ENCODE measurements around the gene HBG2. TPM values are rescaled to one million over a fixed set of nuclear protein-coding genes. Genes with fewer than 3 reads are reported as not detected.

HBG2 gene
- total and polyA plus RNA-seq, 2 experiments from 2014 or later: not detected

- WGBS (ENCODE audit: low lambda C conversion rate, missing lambda C conversion rate): 82% methylated on average over 1 of the region's 1 CpG
- H3K27me3 ChIP-seq: no peaks in the 10 kb centered on the region
- H3K9me3 ChIP-seq (ENCODE audit: low read depth): no peaks in the 10 kb centered on the region
- no peak overlapping the region for H3K27ac ChIP-seq
- H3K4me1 ChIP-seq (ENCODE audit: insufficient read depth): no peaks in the 10 kb centered on the region
- no peaks in the 10 kb centered on the region for H3K79me2 ChIP-seq
- no peaks in the 10 kb centered on the region for H3K9me2 ChIP-seq (replicated peaks; ENCODE audit: insufficient read depth)
- H3K36me3 ChIP-seq (replicated peaks; ENCODE audit: insufficient read depth, low read depth): no peaks in the 10 kb centered on the region
- H2AFZ ChIP-seq: no peak overlapping the region
- H4K20me1 ChIP-seq (ENCODE audit: insufficient read depth, poor library complexity, severe bottlenecking): no peaks in the 10 kb centered on the region
- no peak for DNase-seq (ENCODE audit: low spot score)
- no peak overlapping the region for H3K4me3 ChIP-seq
- no peak overlapping the region for H3K4me2 ChIP-seq
- TF ChIP-seq CTCF (IDR thresholded peaks at IDR 0.05; ENCODE audit: poor library complexity): no peak
- TF ChIP-seq EZH2phosphoT487 (IDR thresholded peaks at IDR 0.05; ENCODE audit: low read depth, severe bottlenecking, unreplicated experiment): no peak
- TF ChIP-seq EZH2 (IDR thresholded peaks at IDR 0.05; ENCODE audit: borderline replicate concordance): no peak
These were observed 25.2 kb downstream of the HBG2 start for GRCh38 chr11:5229356-5229755.

GRCh38 chr11:5228124-5228523 lies 26.5 kb downstream of the HBG2 start:
- Histone ChIP-seq H3K4me2 (no peak overlapping the region), H3K9me2 (replicated peaks; ENCODE audit: insufficient read depth) (no peaks in the 10 kb centered on the region), H3K27me3 (no peaks in the 10 kb centered on the region), H3K79me2 (no peaks in the 10 kb centered on the region), H3K4me1 (ENCODE audit: insufficient read depth) (no peaks in the 10 kb centered on the region), H3K27ac (no peak overlapping the region), H3K9me3 (ENCODE audit: low read depth) (no peaks in the 10 kb centered on the region), H3K36me3 (replicated peaks; ENCODE audit: insufficient read depth, low read depth) (no peaks in the 10 kb centered on the region), H3K4me3 (no peak overlapping the region), H2AFZ (no peak overlapping the region), H4K20me1 (ENCODE audit: insufficient read depth, poor library complexity, severe bottlenecking) (no peaks in the 10 kb centered on the region)
- no peak for TF ChIP-seq CTCF (IDR thresholded peaks at IDR 0.05; ENCODE audit: poor library complexity)
- TF ChIP-seq EZH2 (IDR thresholded peaks at IDR 0.05; ENCODE audit: borderline replicate concordance): no peak
- no peak for DNase-seq (ENCODE audit: low spot score)
- 76% methylated on average over 5 of the region's 5 CpGs for WGBS (ENCODE audit: low lambda C conversion rate, missing lambda C conversion rate)

GRCh38 chr11:5227681-5228080 lies 26.9 kb downstream of the HBG2 start:
- TF ChIP-seq CTCF (IDR thresholded peaks at IDR 0.05; ENCODE audit: poor library complexity): no peak
- no peak for TF ChIP-seq EZH2phosphoT487 (IDR thresholded peaks at IDR 0.05; ENCODE audit: low read depth, severe bottlenecking, unreplicated experiment)
- TF ChIP-seq EZH2 (IDR thresholded peaks at IDR 0.05; ENCODE audit: borderline replicate concordance): no peak
- no peak overlapping the region for H3K4me2 ChIP-seq

More at GRCh38 chr11:5227681-5228080, 26.9 kb downstream of the HBG2 start:
- Histone ChIP-seq H2AFZ (no peak overlapping the region), H3K4me3 (no peak overlapping the region), H4K20me1 (ENCODE audit: insufficient read depth, poor library complexity, severe bottlenecking) (no peaks in the 10 kb centered on the region), H3K79me2 (no peaks in the 10 kb centered on the region), H3K36me3 (replicated peaks; ENCODE audit: insufficient read depth, low read depth) (no peaks in the 10 kb centered on the region), H3K4me1 (ENCODE audit: insufficient read depth) (no peaks in the 10 kb centered on the region), H3K9me2 (replicated peaks; ENCODE audit: insufficient read depth) (no peaks in the 10 kb centered on the region), H3K27ac (no peak overlapping the region), H3K27me3 (no peaks in the 10 kb centered on the region), H3K9me3 (ENCODE audit: low read depth) (no peaks in the 10 kb centered on the region)
- 70% methylated on average over 1 of the region's 1 CpG for WGBS (ENCODE audit: low lambda C conversion rate, missing lambda C conversion rate)
- no peak for DNase-seq (ENCODE audit: low spot score)
